Gastroesophageal sphincter (tissue), 3 donors: ENCODE results near the gene NECTIN1.

Experiments used
- CTCF ChIP-seq, 4 experiments: fragments of 200-600 bp in 2 of 4; fragments of 450-650 bp in 2 of 4; sonication (generic) in 1 of 4; IDR thresholded peaks; one replicate each; pipeline ENCODE4 v1.5.1; 2017 to 2019; ENCODE audit warnings: antibody characterized with exemption in 4 of 4, mild to moderate bottlenecking in 2 of 4, moderate library complexity in 2 of 4
- EP300 ChIP-seq: sonication (generic); formaldehyde crosslinking; IDR thresholded peaks from one replicate; pipeline ENCODE4 v1.6.1; 2017; ENCODE audit warnings: antibody characterized with exemption, mild to moderate bottlenecking

DNA sequence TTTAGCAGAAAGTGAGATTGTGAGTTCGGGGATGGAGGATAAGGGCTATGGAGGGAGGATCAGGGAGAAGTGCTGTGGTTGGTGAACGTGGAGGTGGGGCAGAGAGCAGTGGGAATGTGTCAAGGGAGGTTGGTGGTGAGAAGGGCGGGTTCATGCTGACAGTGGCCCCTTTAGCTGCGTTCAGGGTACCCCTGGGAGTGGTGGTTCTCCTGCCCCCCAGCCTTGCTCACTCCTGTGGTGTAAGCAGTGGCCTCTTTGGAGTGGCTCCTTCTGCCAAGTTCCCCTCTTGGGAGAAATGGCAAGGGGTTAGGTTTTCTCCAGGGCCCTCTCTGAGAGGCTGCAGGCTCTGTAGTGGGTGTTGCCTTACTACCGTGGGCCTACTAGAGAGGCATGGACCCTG lies 16.1 kb upstream of the NECTIN1 start:
- TF ChIP-seq CTCF (IDR thresholded peaks at IDR 0.05) (no peak), EP300 (no peak)
